DMS53 (cell line): Measurements from ENCODE around the gene HLA-DQA2.
"Not testable (repeated sequence)": the region's sequence is repeated elsewhere in the genome, so short reads cannot be mapped to it uniquely, and the experiment has no call there.

ENCODE experiments used
- DNase-seq: peaks from one replicate; lab custom pipeline; 2025; lab: John Stamatoyannopoulos, UW

HLA-DQA2 gene

GRCh38 chr6:32741031-32741960 is at the start of gene HLA-DQA2:
Gene HLA-DQA2, plus strand, starts transcription at chr6:32741391. Its CDS starts 53 bp downstream, at chr6:32741444.
- no peak for DNase-seq

GRCh38 chr6:32692019-32692418 is 49.2 kb upstream of the HLA-DQA2 start:
- peak; percentile 89 for DNase-seq

GRCh38 chr6:32697031-32697430 is 44.2 kb upstream of the HLA-DQA2 start:
- no peak for DNase-seq

GRCh38 chr6:32700391-32701040 is 40.7 kb upstream of the HLA-DQA2 start:
- DNase-seq = peak; percentile 78

- DNase-seq = no peak
These were observed 37.8 kb upstream of the HLA-DQA2 start for GRCh38 chr6:32703347-32703746.

GRCh38 chr6:32705164-32705563 is 36.0 kb upstream of the HLA-DQA2 start:
- DNase-seq = not testable (repeated sequence)

- DNase-seq = no peak
These were observed 31.6 kb upstream of the HLA-DQA2 start for GRCh38 chr6:32709625-32710024.

GRCh38 chr6:32713241-32713640 is 27.9 kb upstream of the HLA-DQA2 start:
- DNase-seq = no peak

GRCh38 chr6:32716396-32716795 is 24.8 kb upstream of the HLA-DQA2 start:
- DNase-seq = peak; percentile 11

GRCh38 chr6:32718879-32719278 is 22.3 kb upstream of the HLA-DQA2 start:
- DNase-seq = no peak

GRCh38 chr6:32738126-32738525 is 3.1 kb upstream of the HLA-DQA2 start:
- DNase-seq = no peak

- DNase-seq = no peak
These were observed 1.2 kb downstream of the HLA-DQA2 start for GRCh38 chr6:32742374-32742773.

GRCh38 chr6:32744776-32745175 is 3.6 kb downstream of the HLA-DQA2 start:
- no peak for DNase-seq

- not testable (repeated sequence) for DNase-seq
These were observed 4.5 kb downstream of the HLA-DQA2 start for GRCh38 chr6:32745649-32746048.

- no peak for DNase-seq
These were observed 11.4 kb downstream of the HLA-DQA2 start for GRCh38 chr6:32752580-32752979.

GRCh38 chr6:32759669-32760068 is 18.5 kb downstream of the HLA-DQA2 start:
- DNase-seq = no peak

- peak; percentile 25 for DNase-seq
These were observed 19.9 kb downstream of the HLA-DQA2 start for GRCh38 chr6:32761072-32761471.

- DNase-seq = no peak
These were observed 20.4 kb downstream of the HLA-DQA2 start for GRCh38 chr6:32761548-32761947.

- peak; percentile 8 for DNase-seq
These were observed 22.2 kb downstream of the HLA-DQA2 start, which contains the start of gene HLA-DQB2 for GRCh38 chr6:32763421-32763820. Gene HLA-DQB2, minus strand, starts transcription at chr6:32763532. Its CDS starts 62 bp downstream, at chr6:32763470.

- peak; percentile 87 for DNase-seq
These were observed 22.9 kb downstream of the HLA-DQA2 start for GRCh38 chr6:32764048-32764447.

GRCh38 chr6:32772656-32773055 is 31.5 kb downstream of the HLA-DQA2 start:
- DNase-seq = no peak

GRCh38 chr6:32774426-32774825 is 33.2 kb downstream of the HLA-DQA2 start:
- no peak for DNase-seq

GRCh38 chr6:32775071-32775470 is 33.9 kb downstream of the HLA-DQA2 start:
- DNase-seq = no peak
